ENCODE data around the gene RGS6. TPM values are rescaled to one million over a fixed set of nuclear protein-coding genes. Genes with fewer than 3 reads are reported as not detected.

The RGS6 gene
- total RNA-seq, 1 donor from 2014 or later, result 2.8 TPM

DNA sequence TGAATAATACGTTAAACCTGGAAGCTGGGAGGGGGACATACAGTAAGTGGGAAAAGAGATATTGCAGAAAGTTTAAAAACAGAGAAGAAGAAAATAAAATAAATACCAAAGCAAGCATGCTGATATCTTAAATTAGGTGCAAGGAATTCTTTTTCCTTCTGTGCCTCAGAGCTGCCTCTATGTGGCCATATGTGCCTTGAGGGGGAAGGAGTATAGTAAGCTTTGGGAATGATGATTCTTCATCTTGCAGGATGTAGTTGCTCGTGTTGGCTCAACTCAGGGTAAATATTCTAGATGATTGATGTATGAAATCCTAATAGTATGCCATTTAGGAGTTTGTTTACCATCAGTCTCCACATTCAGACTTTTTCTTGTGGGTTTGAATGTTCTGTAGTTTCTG lies 251.4 kb downstream of the RGS6 start:
- Mint-ChIP-seq H3K4me1 (peaks cover 25% of the 10 kb centered on the region), H3K36me3 (ENCODE audit: low read depth) (no peaks in the 10 kb centered on the region), H3K27me3 (ENCODE audit: low read depth) (no peaks in the 10 kb centered on the region), H3K4me3 (no peak overlapping the region), H3K9me3 (peaks cover 8% of the 10 kb centered on the region), H3K27ac (ENCODE audit: unreplicated experiment) (no peak overlapping the region)
- TF ChIP-seq, protein P1, sequence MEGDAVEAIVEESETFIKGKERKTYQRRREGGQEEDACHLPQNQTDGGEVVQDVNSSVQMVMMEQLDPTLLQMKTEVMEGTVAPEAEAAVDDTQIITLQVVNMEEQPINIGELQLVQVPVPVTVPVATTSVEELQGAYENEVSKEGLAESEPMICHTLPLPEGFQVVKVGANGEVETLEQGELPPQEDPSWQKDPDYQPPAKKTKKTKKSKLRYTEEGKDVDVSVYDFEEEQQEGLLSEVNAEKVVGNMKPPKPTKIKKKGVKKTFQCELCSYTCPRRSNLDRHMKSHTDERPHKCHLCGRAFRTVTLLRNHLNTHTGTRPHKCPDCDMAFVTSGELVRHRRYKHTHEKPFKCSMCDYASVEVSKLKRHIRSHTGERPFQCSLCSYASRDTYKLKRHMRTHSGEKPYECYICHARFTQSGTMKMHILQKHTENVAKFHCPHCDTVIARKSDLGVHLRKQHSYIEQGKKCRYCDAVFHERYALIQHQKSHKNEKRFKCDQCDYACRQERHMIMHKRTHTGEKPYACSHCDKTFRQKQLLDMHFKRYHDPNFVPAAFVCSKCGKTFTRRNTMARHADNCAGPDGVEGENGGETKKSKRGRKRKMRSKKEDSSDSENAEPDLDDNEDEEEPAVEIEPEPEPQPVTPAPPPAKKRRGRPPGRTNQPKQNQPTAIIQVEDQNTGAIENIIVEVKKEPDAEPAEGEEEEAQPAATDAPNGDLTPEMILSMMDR (conservative IDR thresholded peaks at IDR 0.05), result no peak
- no peak for DNase-seq (ENCODE audit: low read depth, low spot score)

DNA sequence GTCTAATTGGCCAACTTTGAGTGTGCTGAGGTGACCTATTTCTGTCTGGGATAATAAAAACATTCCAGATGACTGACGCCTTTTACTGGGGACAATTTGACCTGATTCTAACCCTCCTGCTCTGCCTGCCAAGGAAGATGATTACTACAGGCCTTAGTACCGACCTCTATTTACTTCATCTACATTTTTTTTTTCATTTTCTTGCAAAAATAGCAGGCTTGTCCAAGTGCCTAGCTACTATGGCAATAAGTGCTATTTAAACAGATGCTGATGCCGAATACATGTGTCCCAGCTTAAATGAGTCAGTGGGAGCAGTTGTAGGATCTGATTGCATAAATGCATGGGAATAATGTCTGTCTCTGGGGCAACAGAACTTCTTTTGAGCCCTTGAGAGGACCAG lies 254.3 kb downstream of the RGS6 start:
- H3K4me1 Mint-ChIP-seq, result peaks cover 25% of the 10 kb centered on the region
- H3K27me3 Mint-ChIP-seq (ENCODE audit: low read depth), result no peaks in the 10 kb centered on the region

DNA sequence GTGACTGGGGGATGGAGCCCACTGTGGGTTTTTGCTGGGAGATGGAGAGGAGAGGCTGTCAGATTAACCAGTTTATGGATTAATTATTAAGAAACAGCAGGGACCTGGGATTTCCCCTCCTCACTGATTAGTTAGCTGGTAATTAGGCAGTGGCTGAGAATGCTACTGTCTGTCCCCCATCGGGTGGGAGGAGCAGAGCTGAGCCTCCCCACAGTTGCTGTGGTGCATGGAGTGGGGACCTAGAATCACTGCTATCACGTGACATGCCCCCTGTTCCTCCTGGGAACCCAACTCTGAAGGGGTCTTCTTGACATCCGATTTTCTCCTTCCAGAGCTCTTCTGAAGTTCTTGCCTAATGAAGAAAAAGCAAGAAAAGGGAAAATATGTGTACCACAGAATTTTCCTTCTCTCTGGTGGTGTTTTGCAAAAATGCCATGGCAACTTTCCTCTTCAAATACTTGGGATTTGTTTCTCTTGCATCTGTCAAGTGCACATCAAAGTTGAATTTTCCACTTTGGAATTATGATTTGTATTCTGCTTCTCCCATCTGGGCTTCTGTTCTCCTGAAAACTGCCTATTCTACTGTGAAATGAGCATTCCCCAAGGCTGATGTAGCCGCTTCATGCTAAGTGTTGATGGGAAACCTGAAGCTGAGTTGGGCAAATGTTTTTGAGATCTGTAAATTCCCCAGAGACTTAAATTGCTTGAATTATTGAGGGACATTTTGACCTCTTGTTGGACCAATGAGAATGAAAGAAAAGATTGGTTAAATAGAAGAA lies 264.2 kb downstream of the RGS6 start:
- peaks cover 12% of the 10 kb centered on the region for H3K9me3 Mint-ChIP-seq
- H3K36me3 Mint-ChIP-seq (ENCODE audit: low read depth), result peaks cover 5% of the 10 kb centered on the region
- H3K4me3 Mint-ChIP-seq, result no peak overlapping the region
- no peak overlapping the region for H3K27ac Mint-ChIP-seq (ENCODE audit: unreplicated experiment)
- H3K27me3 Mint-ChIP-seq (ENCODE audit: low read depth), result peaks cover 2% of the 10 kb centered on the region
- DNase-seq (ENCODE audit: low read depth, low spot score), result no peak
- TF ChIP-seq, protein P1 (conservative IDR thresholded peaks at IDR 0.05), result no peak
- no peaks in the 10 kb centered on the region for H3K4me1 Mint-ChIP-seq

More for the DNA sequence above, 254.3 kb downstream of the RGS6 start:
- H3K4me3 Mint-ChIP-seq, result no peak overlapping the region
- H3K27ac Mint-ChIP-seq (ENCODE audit: unreplicated experiment), result no peak overlapping the region
- DNase-seq (ENCODE audit: low read depth, low spot score), result no peak
- no peaks in the 10 kb centered on the region for H3K36me3 Mint-ChIP-seq (ENCODE audit: low read depth)
- no peaks in the 10 kb centered on the region for H3K9me3 Mint-ChIP-seq
- TF ChIP-seq, protein P1 (conservative IDR thresholded peaks at IDR 0.05), result no peak

DNA sequence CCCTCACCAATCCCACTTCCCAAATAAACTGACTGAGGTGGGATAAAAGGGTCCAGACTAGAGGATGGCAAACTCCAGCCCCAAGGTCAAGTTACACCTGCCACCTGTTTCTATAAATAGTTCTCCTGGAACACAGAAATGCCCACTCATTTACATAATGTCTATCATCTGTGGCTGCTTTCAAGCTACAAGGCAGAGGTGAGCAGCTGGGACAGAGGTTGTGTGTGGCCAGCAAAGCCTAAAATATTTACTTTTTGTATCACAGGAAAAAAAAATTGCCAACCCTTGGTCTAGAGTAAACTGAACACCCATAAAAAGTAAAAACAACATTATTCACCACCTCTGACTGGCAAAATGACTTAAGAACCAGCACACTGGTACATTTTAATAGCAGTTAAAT lies 269.4 kb downstream of the RGS6 start:
- Mint-ChIP-seq H3K27me3 (ENCODE audit: low read depth) (no peaks in the 10 kb centered on the region), H3K4me1 (no peaks in the 10 kb centered on the region), H3K36me3 (ENCODE audit: low read depth) (no peaks in the 10 kb centered on the region), H3K9me3 (peaks cover 5% of the 10 kb centered on the region), H3K4me3 (no peak overlapping the region), H3K27ac (ENCODE audit: unreplicated experiment) (no peak overlapping the region)
- TF ChIP-seq, protein P1 (conservative IDR thresholded peaks at IDR 0.05), result no peak
- DNase-seq (ENCODE audit: low read depth, low spot score), result no peak

DNA sequence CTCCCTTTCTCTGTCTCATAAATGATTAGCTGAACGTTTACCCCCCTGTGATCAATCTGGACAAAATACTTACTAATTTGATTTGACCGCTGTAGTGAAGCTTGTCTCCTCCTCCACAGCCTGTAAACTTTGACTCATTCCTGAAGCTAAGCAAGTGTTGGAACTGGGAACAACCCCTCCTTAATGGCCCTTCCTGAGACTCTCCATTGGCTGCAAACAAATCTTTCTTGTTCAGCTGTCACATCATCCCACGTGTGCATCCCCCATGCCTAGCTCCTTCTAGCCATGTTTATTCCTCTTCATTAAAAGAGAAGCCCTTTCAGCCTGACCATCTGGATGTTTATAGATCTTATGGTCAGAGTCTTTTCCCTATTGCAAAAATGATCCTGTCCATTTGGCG lies 281.2 kb downstream of the RGS6 start:
- DNase-seq (ENCODE audit: low read depth, low spot score), result no peak
- Mint-ChIP-seq H3K36me3 (ENCODE audit: low read depth) (no peaks in the 10 kb centered on the region), H3K4me3 (no peak overlapping the region), H3K27ac (ENCODE audit: unreplicated experiment) (no peak overlapping the region), H3K9me3 (no peaks in the 10 kb centered on the region), H3K27me3 (ENCODE audit: low read depth) (no peaks in the 10 kb centered on the region), H3K4me1 (peaks cover 6% of the 10 kb centered on the region)
- TF ChIP-seq, protein P1 (conservative IDR thresholded peaks at IDR 0.05), result no peak

Measured in neural crest cell (in vitro differentiated cells).